Measurements from ENCODE around the gene GPR157.
A peak's percentile ranks its signal among the peaks of the same experiment; 100 is the strongest.

The GPR157 gene

GRCh38 chr1:9070486-9070885 is 58.4 kb downstream of the GPR157 start:
- no peak overlapping the region for H3K4me3 ChIP-seq (ENCODE audit: low read length)

GRCh38 chr1:9069326-9070100 is 59.4 kb downstream of the GPR157 start, which contains the start of gene SLC2A5:
TSS of gene SLC2A5 (minus strand) at chr1:9069635. CDS start at chr1:9069536, 99 bp downstream.
- no peak for TF ChIP-seq CTCF (IDR thresholded peaks at IDR 0.05; ENCODE audit: insufficient read depth, low read depth, low read length, missing control alignments)
- DNase-seq (ENCODE audit: low read depth) = peak; percentile 26
- no peak within 1 kb of the TSS for H3K4me3 ChIP-seq (ENCODE audit: low read length)

More at GRCh38 chr1:9070486-9070885, 58.4 kb downstream of the GPR157 start:
- no peak for DNase-seq (ENCODE audit: low read depth)
- TF ChIP-seq CTCF (IDR thresholded peaks at IDR 0.05; ENCODE audit: insufficient read depth, low read depth, low read length, missing control alignments) = no peak

DNA sequence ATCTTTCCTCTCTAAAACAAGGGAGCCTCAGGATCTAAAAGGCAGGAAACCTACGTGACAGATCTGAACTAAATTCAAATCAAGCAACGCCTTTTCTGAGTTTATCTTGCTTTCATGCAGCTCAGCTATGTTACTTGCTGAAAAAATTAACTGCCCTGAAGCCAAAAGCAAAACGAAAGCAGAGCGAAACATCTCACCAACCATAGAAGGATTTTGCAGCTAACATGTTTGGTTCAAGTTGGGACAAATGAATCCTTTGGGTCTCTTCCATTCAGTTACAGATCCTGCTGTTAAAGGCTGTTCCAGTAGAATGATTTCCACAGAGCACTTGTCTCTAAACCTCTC is 59.9 kb downstream of the GPR157 start:
- no peak overlapping the region for H3K4me3 ChIP-seq (ENCODE audit: low read length)
- peak; percentile 27 for DNase-seq (ENCODE audit: low read depth)
- no peak for TF ChIP-seq CTCF (IDR thresholded peaks at IDR 0.05; ENCODE audit: insufficient read depth, low read depth, low read length, missing control alignments)

DNA sequence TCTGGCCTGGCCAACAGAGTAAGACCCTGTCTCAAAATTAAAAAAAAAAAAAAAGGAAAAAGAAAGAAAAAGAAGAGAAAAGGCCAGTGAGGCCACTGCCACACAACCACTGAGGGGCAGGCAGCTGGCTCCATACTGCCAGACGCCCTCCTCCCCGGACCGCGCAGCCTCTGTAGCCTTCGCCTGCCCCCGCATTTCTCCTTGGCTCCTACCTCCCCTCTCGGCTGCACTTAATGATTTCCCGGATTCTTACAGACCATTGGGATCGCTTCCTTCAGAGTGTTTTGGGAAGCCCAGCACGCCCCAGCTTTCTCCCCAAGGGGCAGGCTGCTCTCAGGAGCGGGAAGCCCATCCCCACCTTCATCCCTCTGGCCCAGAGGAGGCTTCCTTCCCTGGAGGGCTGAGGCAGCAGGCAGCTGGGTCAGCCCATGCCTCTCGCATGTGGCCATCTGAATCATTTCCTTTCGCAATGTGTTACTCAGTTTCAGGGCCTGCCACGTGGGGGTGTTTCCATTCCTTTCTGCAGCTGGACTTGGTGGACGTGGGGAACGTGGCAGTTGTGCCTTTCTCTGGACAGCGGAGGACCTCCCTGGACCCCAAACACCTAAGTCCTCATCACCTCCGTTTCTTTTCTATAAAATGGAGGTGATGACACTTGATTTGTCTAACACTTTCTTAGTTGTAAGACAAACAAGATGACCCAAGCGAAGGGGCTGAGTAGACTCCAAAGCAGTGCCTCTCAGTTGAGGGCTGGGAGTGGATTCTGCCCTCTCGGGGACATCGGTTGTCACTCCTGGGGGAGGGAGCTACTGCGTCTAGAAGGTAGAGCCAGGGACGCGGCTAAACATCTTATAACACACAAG is 61.7 kb downstream of the GPR157 start:
- TF ChIP-seq CTCF (IDR thresholded peaks at IDR 0.05; ENCODE audit: insufficient read depth, low read depth, low read length, missing control alignments) = no peak

GRCh38 chr1:9065213-9065751 is 63.6 kb downstream of the GPR157 start:
- TF ChIP-seq CTCF (IDR thresholded peaks at IDR 0.05; ENCODE audit: insufficient read depth, low read depth, low read length, missing control alignments) = no peak
- no peak for DNase-seq (ENCODE audit: low read depth)

More for the DNA sequence above, 61.7 kb downstream of the GPR157 start:
- peak; percentile 81 for DNase-seq (ENCODE audit: low read depth)
- no peak overlapping the region for H3K4me3 ChIP-seq (ENCODE audit: low read length)

GRCh38 chr1:9062846-9063245 is 66.1 kb downstream of the GPR157 start:
- no peak for DNase-seq (ENCODE audit: low read depth)
- no peak for TF ChIP-seq CTCF (IDR thresholded peaks at IDR 0.05; ENCODE audit: insufficient read depth, low read depth, low read length, missing control alignments)

More at GRCh38 chr1:9065213-9065751, 63.6 kb downstream of the GPR157 start:
- no peak overlapping the region for H3K4me3 ChIP-seq (ENCODE audit: low read length)

More at GRCh38 chr1:9062846-9063245, 66.1 kb downstream of the GPR157 start:
- no peak overlapping the region for H3K4me3 ChIP-seq (ENCODE audit: low read length)
